Kidney glomerular epithelial cell (primary cell): ENCODE measurements around the gene GNB2.

ENCODE experiments used
- DNase-seq: peaks from one replicate; lab custom pipeline; 2025; lab: John Stamatoyannopoulos, UW

Gene GNB2

DNA sequence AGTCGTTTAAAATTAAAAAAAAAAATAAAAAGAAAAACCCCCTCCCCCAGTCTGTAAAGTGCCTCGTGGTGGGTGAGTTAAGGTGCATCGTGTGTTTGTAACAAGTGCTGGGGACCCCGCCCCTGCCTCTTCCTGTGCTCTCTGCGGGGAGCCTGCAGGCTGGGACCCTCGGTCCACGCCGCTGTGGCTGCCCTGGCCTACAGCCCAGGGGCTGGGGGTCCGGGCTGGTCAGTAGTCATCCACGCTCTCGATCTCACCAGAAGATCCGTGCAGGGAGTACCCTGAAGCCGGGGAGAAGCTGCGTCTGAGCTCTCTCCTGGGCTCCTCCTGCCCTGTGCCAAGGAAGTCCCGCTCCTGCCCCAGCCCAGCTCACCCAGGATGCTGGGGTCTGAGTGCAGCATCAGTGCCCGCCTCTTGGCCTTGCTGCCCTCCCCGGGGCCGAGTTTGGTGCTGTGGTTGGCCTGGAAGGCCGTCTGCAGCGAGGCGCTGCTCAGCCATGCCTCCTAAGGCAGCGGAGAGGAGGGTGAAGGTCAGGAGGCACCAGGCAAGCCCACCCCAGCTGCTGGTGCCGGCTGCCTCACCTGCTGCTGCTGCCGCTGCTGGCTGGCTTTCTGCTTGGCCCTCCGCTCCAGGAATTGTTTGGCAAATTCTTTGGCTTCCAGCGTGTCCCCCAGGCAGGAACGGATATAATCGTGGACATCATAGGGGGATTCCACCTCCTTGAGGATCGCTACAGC lies 8.1 kb downstream of the GNB2 start:
- no peak for DNase-seq

DNA sequence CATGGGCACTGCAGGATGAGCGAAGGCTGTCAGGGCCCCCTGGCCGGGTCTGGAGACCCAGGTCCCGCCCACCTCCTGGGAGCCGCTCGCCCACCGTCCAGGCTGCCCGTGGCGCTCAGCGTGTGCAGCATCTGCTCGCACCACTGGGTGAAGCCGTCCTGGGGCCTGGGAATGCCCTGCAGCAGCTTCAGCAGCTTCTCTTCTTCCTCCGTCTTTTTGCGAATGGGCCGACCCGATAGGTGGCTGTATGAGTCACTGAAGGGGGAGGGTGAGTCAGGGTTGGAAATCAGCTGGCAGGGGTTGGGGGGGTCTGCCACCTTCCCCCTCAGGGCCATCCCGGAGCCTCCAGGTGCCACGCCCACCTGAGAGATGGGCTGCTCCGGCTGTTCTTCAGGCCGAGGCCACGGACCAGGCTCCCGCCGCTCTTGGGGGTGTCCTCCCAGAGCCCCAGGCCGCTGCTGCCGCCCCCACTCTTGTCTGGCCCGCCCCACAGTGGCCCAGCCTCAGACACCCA lies 8.7 kb downstream of the GNB2 start:
- DNase-seq = no peak

DNA sequence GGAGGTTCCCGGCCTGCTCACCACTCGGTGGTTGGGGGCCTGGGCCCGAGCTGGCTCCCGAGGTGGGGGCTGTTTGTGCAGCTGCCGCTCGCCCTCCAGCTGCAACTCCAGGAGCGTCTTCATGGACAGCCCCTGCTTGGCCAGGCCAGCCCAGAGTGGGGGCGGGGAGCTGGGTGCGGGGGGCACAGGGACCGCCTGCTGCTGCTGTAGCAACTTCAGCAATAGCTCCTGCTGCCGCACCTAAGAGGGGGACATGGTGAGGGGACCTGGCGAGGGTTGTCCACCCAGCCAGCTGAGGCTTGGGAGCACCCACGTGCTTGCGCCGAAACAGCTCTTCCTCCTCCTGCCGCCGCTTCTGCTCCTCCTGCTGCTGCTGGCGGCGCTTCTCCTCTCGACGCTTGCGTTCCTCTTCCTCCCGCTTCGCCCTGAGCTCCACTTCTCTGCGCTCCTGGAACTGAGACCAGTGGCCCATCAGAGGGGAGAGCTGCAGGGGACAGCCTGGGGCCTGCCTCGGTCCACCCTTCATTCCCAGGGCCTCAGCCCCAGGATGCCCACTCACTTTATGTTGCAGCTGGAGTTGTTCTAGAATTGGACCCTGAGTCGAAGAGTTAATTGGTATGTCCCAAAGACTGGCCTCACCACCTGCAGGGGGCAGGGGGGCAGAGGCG lies 9.6 kb downstream of the GNB2 start:
- DNase-seq = no peak

GRCh38 chr7:100683659-100684533 lies 10.4 kb downstream of the GNB2 start:
- DNase-seq = no peak

GRCh38 chr7:100684534-100685042 lies 11.0 kb downstream of the GNB2 start:
- DNase-seq = no peak

- DNase-seq = no peak
Observed at GRCh38 chr7:100685049-100685605, 11.6 kb downstream of the GNB2 start.

- DNase-seq = no peak
Observed at GRCh38 chr7:100685631-100686145, 12.1 kb downstream of the GNB2 start.

DNA sequence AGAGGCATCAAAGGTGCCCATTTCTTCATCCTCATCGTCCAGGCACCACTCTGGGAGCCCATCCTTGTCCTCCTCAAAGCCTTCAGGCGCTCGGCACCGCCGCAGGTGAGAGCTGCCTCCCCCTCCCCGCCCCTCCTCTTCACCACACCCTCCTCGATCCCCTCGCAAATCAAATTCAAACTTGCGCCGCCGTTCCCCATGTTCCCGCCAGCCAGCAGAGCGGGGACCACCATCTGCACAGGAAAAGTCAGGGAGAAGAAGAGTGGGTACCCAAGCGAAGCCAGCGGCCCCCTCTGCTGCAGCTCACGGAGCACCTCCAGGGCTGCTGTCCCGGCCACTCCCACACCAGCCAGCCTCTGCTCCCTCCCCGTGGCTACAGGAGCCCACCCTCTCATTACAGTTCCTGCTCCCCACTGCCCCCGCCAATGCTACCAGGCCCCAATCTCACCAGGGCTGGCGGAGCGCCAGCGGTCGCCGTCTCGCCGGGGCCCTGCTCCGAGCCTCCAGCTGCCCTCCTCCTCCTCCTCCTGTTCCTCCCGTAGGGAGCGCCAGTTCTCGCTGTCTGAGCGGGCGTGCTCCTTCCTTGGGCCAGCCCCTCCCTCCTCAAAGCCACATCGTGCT lies 12.8 kb downstream of the GNB2 start:
- no peak for DNase-seq

DNA sequence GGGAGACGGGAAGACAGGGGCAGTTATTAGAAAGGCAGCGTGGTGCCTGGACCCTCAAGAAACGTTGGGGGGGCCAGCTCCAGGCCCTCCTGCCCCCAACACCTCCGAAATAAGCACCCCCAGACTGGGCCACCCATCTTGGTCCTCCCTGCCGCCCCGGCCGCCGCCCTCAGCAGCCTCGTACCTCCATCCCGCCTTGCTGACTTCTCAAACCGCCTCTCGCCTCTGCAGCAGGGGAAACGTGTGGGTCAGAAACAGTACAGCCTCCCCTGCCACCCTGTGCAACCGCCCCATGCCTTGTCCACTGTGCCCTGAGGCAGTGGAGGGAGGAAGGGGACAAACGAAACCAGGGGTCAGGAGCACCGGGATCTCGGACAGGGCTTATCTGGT lies 13.3 kb downstream of the GNB2 start:
- DNase-seq = no peak

DNA sequence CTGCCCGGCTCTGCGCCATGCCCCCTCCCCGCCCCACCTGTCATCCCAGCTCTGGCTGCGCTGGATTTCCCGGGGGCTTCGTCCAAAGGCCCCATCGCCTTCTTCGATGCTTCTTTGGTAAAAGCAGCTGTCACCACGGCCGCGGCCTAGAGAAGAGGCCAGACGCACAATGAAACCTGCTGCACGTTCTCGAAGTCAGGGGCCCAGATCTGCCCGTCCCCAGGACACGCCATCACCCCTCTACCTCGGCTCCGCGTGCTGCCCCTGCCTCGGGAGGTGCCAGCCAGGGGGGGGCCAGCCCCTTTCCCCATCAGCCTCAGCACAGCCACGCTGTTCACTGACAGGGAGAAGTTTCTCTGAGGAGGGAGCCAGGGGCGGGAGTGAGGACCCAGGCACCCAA lies 13.7 kb downstream of the GNB2 start:
- no peak for DNase-seq

DNA sequence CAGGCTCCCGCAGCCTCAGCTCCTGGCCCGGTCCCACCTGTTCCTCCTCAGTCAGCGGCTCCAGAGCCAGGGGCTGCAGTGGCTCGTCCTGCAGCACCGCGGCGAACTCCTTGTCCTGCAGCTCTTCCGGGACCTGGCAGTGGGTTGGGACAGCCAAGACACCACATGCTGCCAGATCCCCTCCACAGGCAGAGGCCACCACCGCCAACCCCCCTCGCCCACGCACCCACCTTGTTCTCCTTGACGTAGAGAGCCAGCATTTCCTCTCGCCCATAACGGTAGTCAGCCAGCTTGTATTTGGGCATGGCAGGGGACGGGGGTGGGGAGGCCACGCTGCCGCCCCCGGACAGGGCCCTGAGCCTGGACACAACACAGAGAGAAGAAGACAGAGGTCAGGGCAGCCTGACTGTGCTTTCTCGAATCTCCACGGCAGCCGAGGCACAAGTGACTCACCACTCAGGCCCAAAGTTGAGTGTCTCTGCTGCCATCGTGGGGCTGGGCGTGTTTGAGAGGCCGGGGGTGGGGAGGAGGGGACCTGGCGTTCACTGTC lies 14.3 kb downstream of the GNB2 start:
- DNase-seq = no peak

GRCh38 chr7:100688326-100688860 lies 14.9 kb downstream of the GNB2 start:
- no peak for DNase-seq

DNA sequence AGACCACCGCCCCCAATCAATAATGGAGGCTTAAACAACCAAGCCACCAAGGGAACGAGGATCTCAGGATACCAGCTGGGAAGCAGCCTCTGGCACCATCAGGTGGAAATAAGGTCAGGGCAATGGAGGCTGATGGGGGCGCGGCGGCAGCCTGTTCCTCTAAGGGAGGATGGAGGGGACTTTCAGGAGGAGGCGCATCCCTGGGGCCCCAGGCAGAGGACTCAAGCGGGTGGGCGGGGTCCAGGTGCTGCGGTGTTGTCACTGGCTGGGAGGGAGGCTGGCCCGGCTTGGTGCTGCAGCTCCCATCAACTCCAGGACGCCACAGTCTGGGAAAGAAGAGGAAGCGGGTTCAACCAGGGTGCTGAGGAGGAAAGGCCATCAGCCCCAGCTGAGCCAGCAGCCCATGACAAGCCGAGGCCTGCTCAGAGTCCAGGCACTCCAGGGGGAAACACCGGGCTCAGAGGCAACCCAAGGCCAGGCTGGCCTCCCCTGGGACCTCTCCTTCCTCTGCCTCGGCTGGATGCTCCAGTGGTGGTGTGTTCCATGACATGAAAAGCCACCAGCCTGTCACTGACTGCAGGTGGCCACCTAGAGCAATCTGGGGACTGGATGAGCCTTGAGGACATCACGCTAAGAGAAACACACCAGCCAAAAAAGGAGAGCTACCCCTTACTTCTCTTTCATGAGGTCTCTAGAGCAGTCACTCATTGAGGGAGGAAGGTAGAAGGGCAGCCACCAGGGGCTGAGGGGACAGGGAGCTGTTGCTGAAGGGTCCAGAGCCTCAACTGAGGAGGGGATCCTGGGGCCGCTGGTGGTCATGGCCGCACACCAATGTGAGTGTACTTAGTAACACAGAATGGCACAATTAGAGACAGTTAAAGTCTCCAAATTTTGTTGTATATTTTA lies 15.9 kb downstream of the GNB2 start:
- DNase-seq = no peak

DNA sequence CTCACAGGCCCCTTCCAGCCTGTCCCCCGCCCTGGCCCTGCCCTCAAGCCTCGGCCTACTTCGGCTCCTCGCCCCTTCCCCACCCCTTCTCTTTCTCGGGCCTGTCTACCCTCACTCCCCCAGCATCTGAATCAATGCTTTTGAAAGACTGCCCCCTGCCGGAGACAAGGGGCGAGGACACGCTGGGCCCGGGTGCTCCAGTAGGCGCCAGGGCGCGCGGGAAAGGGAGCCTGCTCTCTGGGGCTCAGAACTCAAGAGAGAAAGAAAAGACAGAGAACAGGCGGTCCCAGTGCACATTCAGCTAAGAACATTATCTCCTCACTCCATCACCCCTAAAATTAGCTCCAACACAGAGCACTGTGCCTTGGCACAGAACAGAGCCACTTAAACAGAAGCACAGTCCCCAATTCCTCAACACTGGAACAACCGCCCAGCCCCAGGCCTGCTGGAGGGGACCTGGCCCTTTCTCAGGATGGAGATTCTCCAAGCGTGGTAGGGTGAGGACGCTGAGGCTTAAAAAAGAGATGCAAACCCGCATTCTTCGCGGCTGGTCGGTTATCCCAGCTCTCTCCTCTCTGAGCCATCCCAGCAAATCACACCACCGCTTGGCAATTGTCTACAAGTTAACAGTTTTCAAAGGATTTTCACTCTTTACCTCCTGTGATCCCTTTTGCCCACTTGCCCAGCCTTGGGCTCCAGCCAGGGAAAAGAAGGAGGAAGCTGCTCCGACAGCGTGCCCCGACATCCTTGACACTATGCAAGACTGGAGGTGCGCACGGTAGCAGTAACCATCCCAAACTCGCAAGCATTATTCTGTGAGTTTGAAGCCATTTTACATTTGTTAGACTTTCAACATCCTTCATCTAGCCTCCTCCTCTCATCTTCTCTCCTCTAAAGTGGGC lies 18.4 kb downstream of the GNB2 start:
- DNase-seq = peak; percentile 54

DNA sequence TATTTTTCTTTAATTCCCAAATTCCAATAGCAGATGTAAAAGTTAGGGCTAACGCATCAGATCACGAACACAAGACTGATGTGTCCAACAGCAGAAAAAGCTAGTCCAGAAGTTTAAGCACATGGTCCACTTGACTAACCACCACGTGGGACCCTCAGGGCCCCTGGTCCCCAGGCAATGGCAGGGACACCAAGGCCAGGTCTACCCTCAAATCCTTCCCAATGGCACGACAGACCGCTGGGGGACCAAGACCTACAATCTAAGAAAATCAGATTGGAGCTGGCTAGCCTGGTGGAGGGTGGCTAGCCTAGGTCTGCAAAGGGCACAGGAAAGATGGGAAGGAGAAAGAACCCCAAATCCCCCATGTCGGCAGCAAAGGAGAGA lies 19.0 kb downstream of the GNB2 start:
- no peak for DNase-seq

DNA sequence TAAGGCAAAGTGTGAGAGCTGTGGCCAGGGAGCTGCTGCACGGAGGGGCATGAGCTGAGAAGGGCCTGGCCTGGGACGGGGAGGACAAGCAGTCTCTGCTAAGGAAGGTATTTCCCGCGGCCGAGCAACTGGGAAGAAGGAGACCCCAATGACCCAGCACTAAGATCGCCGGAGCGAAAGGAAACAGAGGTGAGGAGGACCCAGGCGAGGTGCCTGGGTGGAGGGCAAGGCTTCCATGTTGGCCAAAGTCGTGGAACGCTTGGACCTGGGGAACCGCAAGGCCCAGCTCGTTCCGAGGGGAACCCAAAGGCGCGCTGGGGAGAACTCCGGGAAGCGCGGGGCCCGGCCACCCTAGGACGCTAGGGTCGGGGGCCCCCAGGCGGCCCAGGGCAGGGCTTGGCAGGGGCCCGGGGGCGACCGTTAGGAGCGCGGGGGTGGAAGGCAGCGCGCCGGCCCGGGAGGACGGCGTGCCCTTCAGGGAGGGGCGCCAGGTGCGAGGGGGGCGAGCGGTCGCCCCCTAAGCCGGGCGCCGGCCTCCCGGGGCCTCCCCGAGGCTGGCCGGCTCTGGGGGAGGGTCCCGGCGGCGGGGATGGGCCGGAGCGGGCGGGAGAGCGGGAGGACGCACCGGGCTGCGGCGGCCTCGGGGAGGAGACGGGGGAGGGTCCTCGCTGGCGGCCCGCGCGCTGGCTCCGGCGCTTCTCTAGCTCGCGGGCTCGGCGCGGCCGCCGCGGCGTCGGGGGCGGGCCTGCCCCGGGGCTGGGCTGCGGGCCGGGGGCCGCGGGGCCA lies 20.0 kb downstream of the GNB2 start:
- no peak for DNase-seq

- no peak for DNase-seq
Observed at GRCh38 chr7:100694098-100694745, 20.7 kb downstream of the GNB2 start, which contains the start of gene GIGYF1. GIGYF1 (minus strand) TSS chr7:100694250; CDS start chr7:100688238, 6,012 bp downstream.
